HL-60 (cell line): ENCODE measurements around the gene CHAF1A.
A peak's percentile ranks its signal among the peaks of the same experiment; 100 is the strongest.

ENCODE experiments used
- DNase-seq, 2 experiments: peaks; one replicate each; pipeline ENCODE4 v3.0.0-alpha.2; 2010 to 2020; ENCODE audit warnings: low read depth in 1 of 2, low spot score in 1 of 2
- H3K27ac ChIP-seq: fragments of 250-450 bp; sonication (Bioruptor Pico); replicated peaks from 2 replicates; pipeline ENCODE4 v1.5.1; 2020; ENCODE audit warnings: mild to moderate bottlenecking, moderate library complexity
- H3K27me3 ChIP-seq: fragments of 250-450 bp; sonication (Bioruptor Pico); 2 replicates; pipeline ENCODE4 v1.5.1; 2021; ENCODE audit warnings: mild to moderate bottlenecking, moderate library complexity; ENCODE audit not compliant: insufficient read depth, poor library complexity, severe bottlenecking
- H3K4me3 ChIP-seq: replicated peaks from 2 replicates; pipeline ENCODE4 v1.5.1; 2011; ENCODE audit warnings: mild to moderate bottlenecking, control low read depth, low read length; ENCODE audit not compliant: insufficient read depth
- CTCF ChIP-seq: IDR thresholded peaks from one replicate; pipeline ENCODE4 v1.5.1; 2011; ENCODE audit warnings: low read length, control low read depth, inconsistent platforms; ENCODE audit not compliant: insufficient read depth
- GABPA ChIP-seq: IDR thresholded peaks from 2 replicates; pipeline ENCODE4 v1.6.1; 2012; ENCODE audit warnings: low read depth
- POLR2AphosphoS5 ChIP-seq: IDR thresholded peaks from 2 replicates; pipeline ENCODE4 v1.6.1; 2012; ENCODE audit warnings: low read depth
- SPI1 ChIP-seq: IDR thresholded peaks from 2 replicates; pipeline ENCODE4 v1.6.1; 2012; ENCODE audit warnings: low read depth, mild to moderate bottlenecking, borderline replicate concordance
- TF ChIP-seq, protein P1 (sequence below): IDR thresholded peaks from 2 replicates; pipeline ENCODE4 v1.6.1; 2012; ENCODE audit warnings: low read depth; ENCODE audit not compliant: insufficient replicate concordance

The CHAF1A gene

GRCh38 chr19:4373013-4373367 lies 29.4 kb upstream of the CHAF1A start:
- DNase-seq, result no peak
- no peak overlapping the region; the same call in 1 of the 2 replicates for H3K27ac ChIP-seq
- no peak overlapping the region for H3K4me3 ChIP-seq
- TF ChIP-seq POLR2AphosphoS5 (no peak), SPI1 (no peak), CTCF (no peak), GABPA (no peak)
- TF ChIP-seq, protein P1, sequence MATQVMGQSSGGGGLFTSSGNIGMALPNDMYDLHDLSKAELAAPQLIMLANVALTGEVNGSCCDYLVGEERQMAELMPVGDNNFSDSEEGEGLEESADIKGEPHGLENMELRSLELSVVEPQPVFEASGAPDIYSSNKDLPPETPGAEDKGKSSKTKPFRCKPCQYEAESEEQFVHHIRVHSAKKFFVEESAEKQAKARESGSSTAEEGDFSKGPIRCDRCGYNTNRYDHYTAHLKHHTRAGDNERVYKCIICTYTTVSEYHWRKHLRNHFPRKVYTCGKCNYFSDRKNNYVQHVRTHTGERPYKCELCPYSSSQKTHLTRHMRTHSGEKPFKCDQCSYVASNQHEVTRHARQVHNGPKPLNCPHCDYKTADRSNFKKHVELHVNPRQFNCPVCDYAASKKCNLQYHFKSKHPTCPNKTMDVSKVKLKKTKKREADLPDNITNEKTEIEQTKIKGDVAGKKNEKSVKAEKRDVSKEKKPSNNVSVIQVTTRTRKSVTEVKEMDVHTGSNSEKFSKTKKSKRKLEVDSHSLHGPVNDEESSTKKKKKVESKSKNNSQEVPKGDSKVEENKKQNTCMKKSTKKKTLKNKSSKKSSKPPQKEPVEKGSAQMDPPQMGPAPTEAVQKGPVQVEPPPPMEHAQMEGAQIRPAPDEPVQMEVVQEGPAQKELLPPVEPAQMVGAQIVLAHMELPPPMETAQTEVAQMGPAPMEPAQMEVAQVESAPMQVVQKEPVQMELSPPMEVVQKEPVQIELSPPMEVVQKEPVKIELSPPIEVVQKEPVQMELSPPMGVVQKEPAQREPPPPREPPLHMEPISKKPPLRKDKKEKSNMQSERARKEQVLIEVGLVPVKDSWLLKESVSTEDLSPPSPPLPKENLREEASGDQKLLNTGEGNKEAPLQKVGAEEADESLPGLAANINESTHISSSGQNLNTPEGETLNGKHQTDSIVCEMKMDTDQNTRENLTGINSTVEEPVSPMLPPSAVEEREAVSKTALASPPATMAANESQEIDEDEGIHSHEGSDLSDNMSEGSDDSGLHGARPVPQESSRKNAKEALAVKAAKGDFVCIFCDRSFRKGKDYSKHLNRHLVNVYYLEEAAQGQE, result no peak
- H3K27me3 ChIP-seq, result no peaks in the 10 kb centered on the region

DNA sequence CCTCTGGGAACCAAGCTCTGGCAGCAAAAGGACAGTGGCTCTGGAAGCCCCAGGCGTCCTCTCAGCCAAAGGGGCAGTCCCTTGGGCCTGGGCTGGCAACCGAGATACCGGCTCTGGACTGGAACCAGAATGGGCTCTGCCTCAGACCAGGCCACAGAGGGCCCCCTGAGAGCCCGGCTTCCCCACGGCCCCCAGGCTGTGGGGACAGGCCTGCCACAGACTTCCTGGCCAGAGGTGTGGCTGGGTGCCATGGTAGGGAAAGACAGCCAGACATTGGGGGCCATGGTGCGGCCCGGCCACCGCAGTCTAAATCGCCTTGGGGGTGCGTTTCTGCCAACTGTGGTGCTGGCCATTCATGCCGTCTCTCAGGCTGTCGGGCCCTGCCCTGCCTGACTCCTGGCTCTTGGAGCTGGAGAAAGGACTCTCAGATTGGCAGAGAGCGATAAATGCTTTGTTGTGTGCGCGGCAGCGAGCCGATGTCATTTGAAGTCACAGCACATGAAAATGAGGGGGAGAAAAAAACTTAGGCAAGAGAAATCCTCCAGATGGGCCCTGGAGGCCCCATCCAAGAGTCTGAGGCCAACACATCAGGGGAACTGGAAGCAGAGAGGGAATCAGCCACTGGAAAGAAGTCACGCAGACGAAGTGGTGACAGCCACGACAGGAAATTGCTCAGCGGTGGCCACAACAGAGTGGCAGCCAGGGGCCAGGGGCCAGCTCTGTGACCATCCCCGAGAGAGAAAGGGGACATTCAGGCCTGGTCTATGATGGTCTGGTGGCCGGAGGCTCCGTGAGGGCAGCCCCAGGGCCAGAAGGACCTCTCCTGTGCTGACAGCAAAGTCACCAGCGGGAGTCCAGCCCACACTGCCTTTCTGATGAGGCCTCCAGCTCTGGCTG lies 28.6 kb upstream of the CHAF1A start:
- no peak overlapping the region for H3K4me3 ChIP-seq
- peak in 1 of 2 experiments; percentile 54 for DNase-seq
- TF ChIP-seq CTCF, result no peak
- no peak for TF ChIP-seq GABPA
- no peak for TF ChIP-seq SPI1
- no peak for TF ChIP-seq POLR2AphosphoS5
- TF ChIP-seq, protein P1, result no peak
- no peaks in the 10 kb centered on the region for H3K27me3 ChIP-seq
- H3K27ac ChIP-seq, result peak overlapping the region; percentile 74

- Histone ChIP-seq H3K27ac (peak overlapping the region; percentile 74), H3K4me3 (no peak overlapping the region), H3K27me3 (no peaks in the 10 kb centered on the region)
- peak; percentile 60 to 75 for DNase-seq
- TF ChIP-seq SPI1, result no peak
- TF ChIP-seq, protein P1, result no peak
- TF ChIP-seq POLR2AphosphoS5, result no peak
- no peak for TF ChIP-seq GABPA
- TF ChIP-seq CTCF, result no peak
Observed at GRCh38 chr19:4374498-4375163, 27.8 kb upstream of the CHAF1A start.
